Left renal pelvis (tissue), 4 donors: Measurements from ENCODE around the gene GSX1. TPM values are rescaled to one million over a fixed set of nuclear protein-coding genes. Genes with fewer than 3 reads are reported as not detected.
A peak's percentile ranks its signal among the peaks of the same experiment; 100 is the strongest.

Experiments
- DNase-seq, 4 donors: peaks; one replicate each; pipeline ENCODE4 v3.0.0-alpha.2; 2013; ENCODE audit warnings: low read depth in 4 of 4, low spot score in 3 of 4
- polyA plus RNA-seq, 4 donors: library from polyadenylated mRNA; unstranded; fragments of 120-200 nt; gene quantifications; one replicate each; pipeline ENCODE4 v1.2.1, GENCODE V29; 2013; ENCODE audit not compliant: insufficient read length in 4 of 4

The GSX1 gene
- polyA plus RNA-seq, 4 donors: not detected

DNA sequence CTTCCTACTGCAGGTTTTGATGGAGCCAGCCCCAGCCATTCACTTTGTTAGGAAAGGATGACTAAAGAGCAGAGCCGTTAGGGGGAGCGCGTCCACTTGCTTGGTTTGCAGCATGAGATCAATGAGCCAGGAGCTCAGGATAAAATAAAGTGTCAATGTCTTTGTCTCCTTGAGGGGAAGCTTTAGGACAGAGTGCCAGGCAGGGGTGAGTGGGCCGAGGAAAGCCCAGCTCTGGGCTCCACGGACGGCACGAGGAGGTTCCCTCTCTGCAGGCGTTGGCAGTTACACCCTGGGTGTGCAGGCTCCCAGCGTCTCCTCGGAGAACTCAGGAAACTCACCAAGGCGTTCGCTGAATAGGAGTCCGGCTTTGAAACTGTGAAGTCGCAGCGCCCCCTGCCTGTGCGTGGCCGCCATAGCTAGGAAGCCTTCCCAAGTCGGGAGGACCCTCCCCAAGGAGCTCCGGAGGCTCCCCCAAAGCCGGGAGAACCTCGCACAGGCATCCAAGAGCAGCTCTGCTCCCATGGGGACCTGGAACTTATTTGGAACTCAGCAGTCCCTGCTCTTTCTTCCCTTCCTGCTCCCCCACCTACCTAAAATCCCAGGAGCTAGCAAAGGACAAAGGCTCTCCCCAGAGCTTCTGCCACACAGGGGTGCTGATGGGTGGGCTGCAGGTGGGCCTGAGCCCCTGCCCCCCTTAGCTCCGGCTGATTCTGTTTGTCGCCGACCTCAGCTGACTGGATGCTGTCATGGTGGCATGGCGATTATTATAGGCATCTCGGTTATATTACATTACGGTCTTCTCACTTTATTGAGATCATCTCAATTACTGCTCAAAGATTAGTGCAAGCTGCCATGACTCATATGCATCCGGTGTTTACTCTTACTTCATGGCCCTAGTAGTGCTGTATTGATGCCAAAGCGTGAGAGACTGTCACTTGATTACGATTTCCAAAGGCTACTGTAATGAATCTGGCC, 34.4 kb downstream of the GSX1 start:
- DNase-seq: peak; percentile 59 to 75 (median 66)

DNA sequence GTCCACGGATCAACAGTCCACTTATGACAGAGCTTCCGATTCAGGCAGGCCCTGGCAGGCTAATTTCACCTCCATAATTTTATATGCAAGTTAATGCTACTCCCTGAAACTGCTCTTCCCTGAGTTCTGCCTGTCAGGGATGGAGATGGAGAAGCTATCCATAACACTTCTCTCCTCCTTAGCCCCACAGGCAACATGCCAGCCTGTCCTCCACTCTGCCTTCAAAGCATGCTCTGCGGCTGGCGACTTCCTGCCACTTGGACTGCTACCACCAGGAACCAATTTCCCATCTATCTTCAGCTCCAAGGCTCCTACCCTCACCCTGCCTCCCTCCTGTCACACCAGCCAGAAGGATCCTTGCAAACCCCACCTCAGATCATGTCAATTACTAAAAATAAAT, 35.4 kb downstream of the GSX1 start:
- no peak for DNase-seq

DNA sequence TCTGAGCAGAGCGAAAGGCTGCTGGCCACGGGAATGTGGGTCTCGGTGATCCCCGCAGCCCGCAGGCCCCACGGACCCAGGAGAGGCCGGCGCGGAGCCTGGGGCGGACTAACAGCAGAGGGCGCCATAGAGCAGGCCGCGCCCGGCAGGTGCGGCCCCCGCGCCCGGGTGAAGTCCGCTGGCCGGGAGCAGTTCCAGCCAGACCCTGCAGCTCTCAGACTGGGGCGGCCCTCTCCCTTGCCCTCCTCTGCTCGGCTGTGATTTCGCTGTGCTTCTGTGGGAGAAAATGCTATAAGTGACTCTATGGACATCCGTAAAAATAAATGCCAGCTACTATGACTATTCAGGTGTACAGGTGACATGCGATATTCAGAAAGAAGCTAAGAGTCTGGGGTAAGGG, 37.7 kb downstream of the GSX1 start:
- DNase-seq: peak in 2 of 4 donors; percentile 26 to 27

DNA sequence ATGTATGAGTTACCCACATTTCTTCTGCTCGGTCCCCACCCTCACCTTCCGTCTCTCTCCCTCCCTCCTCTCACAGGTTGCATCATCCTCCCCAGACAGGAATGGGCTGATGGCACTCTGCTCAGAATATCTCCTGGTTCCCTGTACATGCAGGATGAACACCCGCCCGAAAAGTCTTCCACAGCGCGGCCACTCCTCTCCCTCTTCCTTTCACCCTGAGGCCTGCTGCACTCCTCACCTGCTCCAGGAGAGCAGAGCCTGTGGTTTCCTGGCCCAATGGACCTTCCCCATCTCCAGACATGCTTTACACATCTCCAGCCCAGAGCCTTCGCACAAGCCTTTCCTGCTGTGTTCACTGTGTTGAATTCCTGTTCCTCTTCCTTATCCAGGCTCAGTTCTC, 40.9 kb downstream of the GSX1 start:
- no peak for DNase-seq

DNA sequence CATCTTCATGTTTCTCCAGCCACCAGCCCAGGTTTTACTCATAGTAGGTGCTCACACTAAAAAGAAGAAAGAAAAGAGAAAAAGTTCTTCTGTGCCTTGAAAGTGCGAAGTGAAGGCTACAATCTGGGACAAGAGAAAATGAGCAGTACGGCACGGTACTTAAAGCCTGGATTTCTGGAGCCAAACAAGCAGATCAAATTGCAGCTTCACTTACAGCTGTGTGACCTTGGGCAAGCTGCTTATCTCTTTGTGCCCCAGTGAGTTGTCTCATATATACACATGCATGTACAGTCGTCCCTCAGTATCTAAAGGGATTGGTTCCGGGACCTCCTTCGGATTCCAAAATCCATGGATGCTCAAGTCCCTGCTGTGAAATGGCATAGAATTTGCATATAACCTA, 41.8 kb downstream of the GSX1 start:
- no peak for DNase-seq

DNA sequence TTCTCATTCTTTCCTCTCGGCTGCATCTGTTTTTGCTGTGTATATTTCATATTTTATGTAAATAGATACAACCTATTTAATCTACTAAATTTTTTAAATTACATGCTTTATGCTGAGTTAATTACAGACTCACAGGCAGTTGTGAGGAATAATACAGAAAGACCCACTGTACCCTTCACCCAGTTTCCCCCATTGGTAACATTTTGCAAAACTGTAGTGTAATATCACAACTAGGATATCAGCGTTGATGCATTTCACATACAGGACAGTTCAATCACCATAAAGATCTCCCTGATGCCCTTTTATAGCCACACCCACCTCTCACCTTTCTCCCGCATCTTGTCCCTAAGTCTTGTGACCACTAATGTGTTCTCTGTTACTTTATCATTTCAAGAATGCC, 43.5 kb downstream of the GSX1 start:
- DNase-seq: no peak

DNA sequence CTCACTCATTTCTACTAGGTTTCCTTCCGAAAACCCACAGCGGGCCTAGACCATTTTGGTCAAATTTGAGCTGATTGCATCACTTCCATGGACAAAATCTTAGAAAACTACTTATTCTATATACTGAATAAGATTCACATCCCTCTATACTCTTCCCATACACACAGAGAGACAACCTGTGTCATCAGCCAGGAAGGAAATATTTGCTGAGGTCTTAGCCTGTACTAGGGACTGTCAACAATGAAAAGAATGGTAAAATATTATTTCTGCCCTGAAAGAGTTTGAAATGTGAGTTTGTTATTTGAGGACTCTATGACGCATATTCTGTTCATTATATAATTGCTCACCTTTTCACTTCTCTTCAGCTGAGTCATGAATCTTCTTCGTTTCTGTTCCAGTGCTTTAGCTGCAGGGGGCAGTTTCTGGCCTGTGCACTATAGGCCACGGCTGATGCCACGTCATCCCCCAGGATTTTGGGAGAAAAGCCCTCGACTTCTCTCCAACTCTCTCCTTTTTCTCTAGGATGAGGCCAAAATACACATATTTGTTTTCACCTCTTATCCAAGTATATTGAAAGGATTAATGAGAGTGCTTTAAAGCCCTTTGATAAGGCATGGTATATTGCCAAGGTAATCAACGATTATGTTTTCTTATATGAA, 47.7 kb downstream of the GSX1 start:
- no peak for DNase-seq

DNA sequence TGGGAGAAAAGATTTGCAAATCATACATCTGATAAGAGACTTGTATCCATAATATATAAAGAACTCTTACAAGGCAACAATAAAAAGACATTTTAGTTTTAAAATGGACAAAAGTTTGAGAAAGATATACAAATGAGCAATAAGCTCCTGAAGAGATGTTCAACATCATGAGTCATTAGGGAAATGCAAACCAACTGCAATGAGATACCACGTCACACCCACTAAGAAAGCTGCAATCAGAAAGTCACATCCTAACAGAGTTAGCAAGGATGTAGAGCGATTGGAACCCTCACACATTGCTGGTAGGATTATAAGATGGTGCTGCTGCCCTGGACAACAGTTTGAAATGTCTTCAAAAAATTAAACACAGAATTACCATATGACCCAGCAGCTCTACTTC, 50.3 kb downstream of the GSX1 start:
- no peak for DNase-seq

Other genes starting within 250 kb of the GSX1 start
- 10 to 100 TPM in 3 of 4 donors, 1 to 10 TPM in 1; 6.7 to 14.6 (median 12.8) TPM for gene LNX2, start 172.0 kb upstream of the GSX1 start, polyA plus RNA-seq
- 100 to 1,000 TPM; 114 to 165 (median 117) TPM for gene POLR1D, start 170.6 kb upstream of the GSX1 start, polyA plus RNA-seq
- not detected for gene PDX1, start 127.5 kb downstream of the GSX1 start, polyA plus RNA-seq
- not detected for gene CDX2, start 176.8 kb downstream of the GSX1 start, polyA plus RNA-seq
- not detected for gene URAD, start 196.2 kb downstream of the GSX1 start, polyA plus RNA-seq